ENCODE measurements around the gene PPP2CA. TPM values are rescaled to one million over a fixed set of nuclear protein-coding genes. Genes with fewer than 3 reads are reported as not detected.
A peak's percentile ranks its signal among the peaks of the same experiment; 100 is the strongest.

The PPP2CA gene
- total and polyA plus RNA-seq, 9 of the 15 experiments (the other 6 are each of a cell fraction or from before 2014, with no cell fraction given) = 23.0 to 257 (median 109) TPM

- TF ChIP-seq ZNF133 (CRISPR knock-in tag; IDR thresholded peaks at IDR 0.05) = no peak
- TF ChIP-seq THRA (IDR thresholded peaks at IDR 0.05) = no peak
- no peak for TF ChIP-seq RFX7 (CRISPR knock-in tag; IDR thresholded peaks at IDR 0.05)
- TF ChIP-seq MLX (CRISPR knock-in tag; conservative IDR thresholded peaks at IDR 0.05) = no peak
- TF ChIP-seq BRD9 (IDR thresholded peaks at IDR 0.05; ENCODE audit: low read depth, partially characterized antibody) = peak; percentile 70
- no peak for TF ChIP-seq SMAD2 (IDR thresholded peaks at IDR 0.05; ENCODE audit: low read depth, low read length)
- TF ChIP-seq ZNF134 (CRISPR knock-in tag; conservative IDR thresholded peaks at IDR 0.05) = no peak
- TF ChIP-seq FOXJ2 (tag; IDR thresholded peaks at IDR 0.05) = no peak
- TF ChIP-seq TEAD1 (CRISPR knock-in tag; IDR thresholded peaks at IDR 0.05) = peak in 1 of 2 experiments; percentile 74; a peak in 1 of 4 replicates
- TF ChIP-seq SLC30A9 (CRISPR knock-in tag; IDR thresholded peaks at IDR 0.05) = no peak
- TF ChIP-seq ATF1 (CRISPR knock-in tag; IDR thresholded peaks at IDR 0.05) = no peak
- peak; percentile 93 for TF ChIP-seq ATF1 (tag; IDR thresholded peaks at IDR 0.05)
- no peak for TF ChIP-seq KHSRP (IDR thresholded peaks at IDR 0.05)
- no peak for TF ChIP-seq MTA2 (IDR thresholded peaks at IDR 0.05; ENCODE audit: low read depth)
- peak; percentile 5; the same call in 1 of the 2 replicates for TF ChIP-seq TCF7 (IDR thresholded peaks at IDR 0.05; ENCODE audit: borderline replicate concordance)
- no peak for TF ChIP-seq GATAD2A (IDR thresholded peaks at IDR 0.05)
- no peak for TF ChIP-seq CGGBP1 (CRISPR knock-in tag; IDR thresholded peaks at IDR 0.05)
- TF ChIP-seq ZBTB8A (IDR thresholded peaks at IDR 0.05; ENCODE audit: partially characterized antibody) = no peak
Measured at GRCh38 chr5:134176511-134177368, 49.1 kb downstream of the PPP2CA start, which contains the start of gene SKP1 (continued).

Data from K562 (cell line).